Omental fat pad (tissue), 4 donors: ENCODE measurements around the gene SHISA9. TPM values are rescaled to one million over a fixed set of nuclear protein-coding genes. Genes with fewer than 3 reads are reported as not detected.

Experiments used
- ATAC-seq: fragments of 150-250 bp; one replicate; pipeline ENCODE4 v1.9.1; 2016; ENCODE audit warnings: mild to moderate bottlenecking, moderate library complexity; ENCODE audit not compliant: low FRiP score
- DNase-seq: peaks from one replicate; pipeline ENCODE4 v3.0.0-alpha.2; 2019; ENCODE audit warnings: low spot score
- total RNA-seq, 4 donors: library from RNA; depleted of rRNA; stranded (reverse); fragments of >200 nt; gene quantifications; one replicate each; pipeline ENCODE4 v1.1.0, GENCODE V29; 2016
- TF ChIP-seq, protein P1 (sequence below), 3 donors: fragments of 450-650 bp; IDR thresholded peaks; one replicate each; pipeline ENCODE4 v1.5.1; 2016 to 2017; ENCODE audit warnings: antibody characterized with exemption in 3 of 3, mild to moderate bottlenecking in 3 of 3, moderate library complexity in 2 of 3

Gene SHISA9
- total RNA-seq, 4 donors from 2014 or later, result 1.1 TPM; not detected in 3

DNA sequence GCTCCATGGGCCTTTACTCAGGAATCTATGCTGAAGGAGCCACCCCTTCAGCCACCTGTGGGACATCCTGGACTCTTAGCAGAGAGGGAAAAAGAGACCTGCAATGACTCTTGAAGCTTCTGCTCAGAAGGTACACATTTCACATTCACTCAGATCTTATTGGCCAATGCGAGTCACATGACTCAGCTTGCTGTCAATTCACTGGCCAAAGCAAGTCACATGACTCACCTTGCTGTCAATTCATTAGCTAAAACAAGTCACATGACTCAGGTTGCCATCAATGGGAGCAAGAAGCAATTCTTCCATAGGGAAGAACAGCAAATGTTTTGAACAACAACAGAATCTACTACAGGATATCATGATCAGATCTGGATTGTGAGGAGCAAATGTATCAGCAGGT is 233.4 kb downstream of the SHISA9 start:
- no peak for DNase-seq
- ATAC-seq, result no peak
- TF ChIP-seq, protein P1, sequence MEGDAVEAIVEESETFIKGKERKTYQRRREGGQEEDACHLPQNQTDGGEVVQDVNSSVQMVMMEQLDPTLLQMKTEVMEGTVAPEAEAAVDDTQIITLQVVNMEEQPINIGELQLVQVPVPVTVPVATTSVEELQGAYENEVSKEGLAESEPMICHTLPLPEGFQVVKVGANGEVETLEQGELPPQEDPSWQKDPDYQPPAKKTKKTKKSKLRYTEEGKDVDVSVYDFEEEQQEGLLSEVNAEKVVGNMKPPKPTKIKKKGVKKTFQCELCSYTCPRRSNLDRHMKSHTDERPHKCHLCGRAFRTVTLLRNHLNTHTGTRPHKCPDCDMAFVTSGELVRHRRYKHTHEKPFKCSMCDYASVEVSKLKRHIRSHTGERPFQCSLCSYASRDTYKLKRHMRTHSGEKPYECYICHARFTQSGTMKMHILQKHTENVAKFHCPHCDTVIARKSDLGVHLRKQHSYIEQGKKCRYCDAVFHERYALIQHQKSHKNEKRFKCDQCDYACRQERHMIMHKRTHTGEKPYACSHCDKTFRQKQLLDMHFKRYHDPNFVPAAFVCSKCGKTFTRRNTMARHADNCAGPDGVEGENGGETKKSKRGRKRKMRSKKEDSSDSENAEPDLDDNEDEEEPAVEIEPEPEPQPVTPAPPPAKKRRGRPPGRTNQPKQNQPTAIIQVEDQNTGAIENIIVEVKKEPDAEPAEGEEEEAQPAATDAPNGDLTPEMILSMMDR (IDR thresholded peaks at IDR 0.05), result no peak

DNA sequence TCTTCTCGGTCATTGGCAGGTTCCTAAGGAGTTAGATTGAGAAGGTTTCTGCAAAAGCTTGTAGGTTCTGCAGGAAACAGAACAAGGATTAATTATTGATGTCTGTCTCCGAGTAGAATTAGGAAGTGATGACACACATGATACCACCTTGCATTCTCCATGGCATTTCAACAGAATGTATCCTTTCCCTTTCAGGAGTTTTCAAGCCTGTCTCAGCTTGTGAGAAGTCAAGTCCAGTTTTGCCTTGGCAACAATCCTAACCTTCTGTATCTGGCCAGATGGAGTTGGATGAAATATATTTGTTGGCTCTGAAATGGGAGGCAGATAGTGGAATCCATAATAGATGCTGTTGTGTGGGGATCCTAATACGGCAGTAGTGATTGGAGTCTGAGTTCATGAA is 235.5 kb downstream of the SHISA9 start:
- TF ChIP-seq, protein P1 (IDR thresholded peaks at IDR 0.05), result no peak
- ATAC-seq, result no peak
- DNase-seq, result no peak

DNA sequence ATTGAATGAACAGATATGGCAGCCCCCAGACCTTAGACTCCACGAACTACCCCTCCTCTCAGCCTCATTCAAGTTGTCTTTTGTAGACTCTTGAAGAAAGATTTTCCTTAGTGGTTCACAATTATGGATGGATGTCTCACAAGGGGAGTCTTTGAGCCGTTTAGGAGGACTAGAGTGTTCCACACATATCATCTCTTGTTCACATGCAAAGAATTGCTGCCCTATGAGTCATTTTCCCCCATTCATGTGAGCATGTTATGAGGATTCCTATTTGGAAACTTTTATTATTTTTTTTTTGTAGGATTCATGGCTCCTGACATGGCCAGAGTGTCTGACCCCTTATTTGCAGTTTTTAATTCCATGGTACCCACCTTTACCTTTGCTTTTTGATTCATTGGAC is 237.1 kb downstream of the SHISA9 start:
- ATAC-seq, result no peak
- TF ChIP-seq, protein P1 (IDR thresholded peaks at IDR 0.05), result no peak

DNA sequence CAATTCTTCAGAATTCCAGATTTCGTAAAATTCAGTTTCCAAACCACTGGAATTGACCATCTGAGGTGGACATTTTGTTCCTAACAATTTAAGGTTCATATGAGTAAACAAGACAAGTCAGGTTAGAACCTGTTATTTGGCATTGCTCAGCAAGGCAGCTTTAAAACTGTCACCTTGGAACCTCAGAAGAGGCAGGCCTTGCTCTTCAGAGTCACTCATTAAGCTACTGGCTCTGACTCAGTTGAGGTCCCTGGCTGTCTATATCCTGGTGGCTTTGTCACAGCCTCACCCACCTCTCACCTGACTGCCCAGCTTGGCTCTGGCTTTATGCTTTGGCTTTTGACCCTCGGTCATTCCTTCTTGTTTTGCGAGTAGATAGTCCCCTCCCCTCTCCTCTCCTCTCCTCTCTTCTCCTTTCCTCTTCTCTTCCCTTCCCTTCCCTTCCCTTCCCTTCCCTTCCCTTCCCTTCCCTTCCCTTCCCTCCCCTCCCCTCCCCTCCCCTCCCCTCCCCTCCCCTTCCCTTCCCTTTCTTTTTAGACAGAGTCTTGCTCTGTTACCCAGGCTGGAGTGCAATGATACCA is 238.4 kb downstream of the SHISA9 start:
- ATAC-seq (no peak), DNase-seq (no peak)
- TF ChIP-seq, protein P1 (IDR thresholded peaks at IDR 0.05), result no peak

More for the DNA sequence above, 237.1 kb downstream of the SHISA9 start:
- DNase-seq, result no peak

DNA sequence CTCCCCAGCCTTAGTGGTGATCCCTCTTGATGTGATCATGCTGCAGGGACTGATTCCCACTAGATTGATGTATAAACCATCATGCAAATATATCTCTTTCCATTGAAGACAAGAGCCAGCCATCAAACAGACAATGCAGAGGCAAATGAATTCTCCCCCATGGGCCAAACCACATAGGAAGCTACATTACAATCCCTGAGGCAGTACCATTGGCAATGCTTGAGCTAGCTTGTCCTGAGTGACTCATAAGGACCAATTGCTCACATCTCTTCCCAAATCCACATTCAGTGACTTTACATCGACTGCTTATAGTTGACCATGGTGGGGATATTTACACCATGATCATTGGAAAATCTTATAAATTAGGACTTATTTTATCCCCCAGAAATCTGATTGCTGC is 242.2 kb downstream of the SHISA9 start:
- DNase-seq (no peak), ATAC-seq (no peak)
- TF ChIP-seq, protein P1 (IDR thresholded peaks at IDR 0.05), result no peak

DNA sequence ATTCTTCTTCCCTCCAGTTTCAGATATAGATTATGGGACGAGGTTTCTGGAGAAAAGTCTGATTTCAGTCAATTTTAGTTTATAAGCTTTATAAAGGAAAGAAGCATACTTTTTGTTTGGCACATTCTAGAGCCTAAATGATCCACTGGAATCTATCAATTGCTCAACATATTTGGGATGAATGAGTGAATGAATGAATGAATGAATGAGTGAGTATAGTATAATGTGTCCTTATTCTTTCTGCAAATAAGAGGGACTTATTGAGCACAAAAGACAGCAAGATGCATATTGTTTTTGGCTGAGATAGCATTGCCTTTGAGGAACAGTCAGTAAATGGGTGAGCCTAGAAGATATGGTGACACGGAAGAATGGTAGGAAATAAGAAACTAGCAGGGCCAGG is 245.4 kb downstream of the SHISA9 start:
- ATAC-seq, result no peak
- TF ChIP-seq, protein P1 (IDR thresholded peaks at IDR 0.05), result no peak
- DNase-seq, result no peak

DNA sequence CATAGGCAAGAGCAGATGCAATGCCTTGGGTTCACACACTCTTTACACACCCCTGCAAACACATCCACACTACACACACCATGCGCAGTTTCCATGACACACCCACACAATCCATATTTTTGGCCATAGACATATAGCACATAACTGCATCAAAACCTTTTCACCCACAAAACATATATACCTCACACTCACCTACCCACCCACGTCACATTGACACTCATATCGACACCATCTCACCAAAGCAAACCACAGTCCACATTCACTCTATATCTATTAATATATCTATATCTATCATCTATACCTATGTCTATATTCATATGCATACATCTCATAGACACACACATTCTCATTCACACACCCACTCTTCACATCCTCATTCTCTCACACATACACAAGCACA is 246.9 kb downstream of the SHISA9 start:
- TF ChIP-seq, protein P1 (IDR thresholded peaks at IDR 0.05), result no peak
- ATAC-seq (no peak), DNase-seq (no peak)
